ENCODE data around the gene PEMT. TPM values are rescaled to one million over a fixed set of nuclear protein-coding genes. Genes with fewer than 3 reads are reported as not detected.

Gene PEMT
- total RNA-seq, 2 donors from 2014 or later: 38.3 to 52.7 TPM

DNA sequence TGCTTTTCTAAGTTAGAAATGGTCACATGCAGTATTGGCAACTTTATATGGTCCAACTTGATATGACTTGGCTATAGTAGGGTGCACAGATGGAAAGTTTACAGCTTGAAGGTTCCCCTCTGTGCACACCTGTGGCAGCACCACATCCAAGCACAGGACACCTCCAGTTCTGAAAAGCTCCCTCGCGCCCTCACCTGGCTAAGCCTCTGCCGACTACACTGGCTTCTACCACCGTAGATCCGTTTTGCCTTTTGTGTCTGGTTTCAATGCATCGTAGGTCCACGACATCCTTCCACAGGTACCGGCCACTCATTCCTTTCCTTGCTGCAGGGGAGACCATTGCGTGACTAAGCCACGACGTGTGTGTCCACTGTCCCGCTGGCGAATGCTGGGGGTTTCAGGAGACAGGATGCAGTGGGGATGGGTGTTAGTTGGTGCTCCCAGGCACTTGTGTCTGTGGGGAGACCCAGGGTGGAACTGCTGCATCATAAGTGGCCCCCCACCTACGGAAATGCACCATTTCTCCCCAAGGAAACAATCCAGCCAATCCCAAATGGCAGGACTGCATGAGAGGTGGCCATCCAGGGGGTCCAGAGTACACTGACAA, 90.4 kb downstream of the PEMT start:
- peaks cover 8% of the 10 kb centered on the region for H3K27me3 Mint-ChIP-seq (ENCODE audit: insufficient read depth)
- DNase-seq: peak; percentile 92

DNA sequence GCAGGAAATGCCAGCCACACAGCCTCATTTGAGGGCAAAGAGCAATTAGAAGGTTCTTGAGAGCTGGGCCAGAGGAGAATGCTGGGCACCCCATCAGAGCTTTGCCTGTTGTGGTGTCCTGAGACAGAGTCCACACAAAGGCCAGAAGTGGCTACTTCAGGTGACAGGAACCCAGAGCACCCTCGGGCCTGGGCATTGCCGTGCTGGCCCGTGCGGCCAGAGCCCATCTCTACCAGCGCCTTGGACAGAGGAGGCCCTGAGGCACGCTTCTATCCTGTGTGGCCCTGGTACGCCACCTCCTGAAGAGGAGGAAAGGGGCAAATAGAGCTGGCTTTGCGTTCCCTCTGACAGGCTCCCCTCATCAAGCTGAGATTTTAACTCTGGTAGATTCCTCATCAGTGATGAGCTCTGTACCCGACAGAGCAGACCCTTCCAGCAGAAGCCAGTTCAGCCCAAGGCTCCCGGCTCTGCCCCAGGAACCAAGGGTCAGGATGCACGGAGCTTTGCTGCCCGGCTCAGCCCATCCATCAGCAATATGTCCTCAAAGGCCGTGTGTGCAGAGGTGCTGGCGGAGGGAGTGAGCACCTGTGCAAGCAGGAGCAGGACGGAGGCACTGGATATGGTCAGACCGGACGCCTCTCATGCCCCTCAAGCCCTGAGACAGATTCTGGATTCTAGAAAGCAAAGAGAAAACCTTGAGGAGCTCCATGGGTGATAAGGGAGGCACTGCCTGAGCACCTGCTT, 91.9 kb downstream of the PEMT start:
- no peaks in the 10 kb centered on the region for H3K9me3 ChIP-seq (ENCODE audit: control insufficient read depth, low read length)
- Mint-ChIP-seq H3K4me3 (no peak overlapping the region), H3K9me3 (no peaks in the 10 kb centered on the region), H3K36me3 (ENCODE audit: low read depth) (no peaks in the 10 kb centered on the region), H3K27me3 (ENCODE audit: insufficient read depth) (peaks cover 23% of the 10 kb centered on the region), H3K27ac (no peak overlapping the region), H3K4me1 (peaks cover 5% of the 10 kb centered on the region)
- peaks cover 16% of the 10 kb centered on the region for H3K27me3 ChIP-seq (ENCODE audit: control insufficient read depth, insufficient read depth, low read length, poor library complexity, severe bottlenecking)
- no peak for DNase-seq
- no peak overlapping the region for H3K9ac ChIP-seq (ENCODE audit: extremely low read depth, low read length, poor library complexity, severe bottlenecking)
- TF ChIP-seq, protein P1, sequence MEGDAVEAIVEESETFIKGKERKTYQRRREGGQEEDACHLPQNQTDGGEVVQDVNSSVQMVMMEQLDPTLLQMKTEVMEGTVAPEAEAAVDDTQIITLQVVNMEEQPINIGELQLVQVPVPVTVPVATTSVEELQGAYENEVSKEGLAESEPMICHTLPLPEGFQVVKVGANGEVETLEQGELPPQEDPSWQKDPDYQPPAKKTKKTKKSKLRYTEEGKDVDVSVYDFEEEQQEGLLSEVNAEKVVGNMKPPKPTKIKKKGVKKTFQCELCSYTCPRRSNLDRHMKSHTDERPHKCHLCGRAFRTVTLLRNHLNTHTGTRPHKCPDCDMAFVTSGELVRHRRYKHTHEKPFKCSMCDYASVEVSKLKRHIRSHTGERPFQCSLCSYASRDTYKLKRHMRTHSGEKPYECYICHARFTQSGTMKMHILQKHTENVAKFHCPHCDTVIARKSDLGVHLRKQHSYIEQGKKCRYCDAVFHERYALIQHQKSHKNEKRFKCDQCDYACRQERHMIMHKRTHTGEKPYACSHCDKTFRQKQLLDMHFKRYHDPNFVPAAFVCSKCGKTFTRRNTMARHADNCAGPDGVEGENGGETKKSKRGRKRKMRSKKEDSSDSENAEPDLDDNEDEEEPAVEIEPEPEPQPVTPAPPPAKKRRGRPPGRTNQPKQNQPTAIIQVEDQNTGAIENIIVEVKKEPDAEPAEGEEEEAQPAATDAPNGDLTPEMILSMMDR (conservative IDR thresholded peaks at IDR 0.05): no peak
- H3K4me3 ChIP-seq (ENCODE audit: low read length): no peak overlapping the region
- H3K27ac ChIP-seq (ENCODE audit: low read depth, low read length): no peak overlapping the region
- 85 to 87% methylated on average over 10 to 17 of the region's 17 CpGs for WGBS, 2 experiments (ENCODE audit: insufficient coverage in 1 of 2, insufficient read length in 1 of 2)
- no peaks in the 10 kb centered on the region for H3K4me1 ChIP-seq (ENCODE audit: control insufficient read depth, insufficient read depth, low read length)
- no peaks in the 10 kb centered on the region for H3K36me3 ChIP-seq (ENCODE audit: control insufficient read depth, insufficient read depth, low read length)

More for the DNA sequence above, 90.4 kb downstream of the PEMT start:
- TF ChIP-seq, protein P1 (conservative IDR thresholded peaks at IDR 0.05): peak; percentile 76
- H3K27me3 ChIP-seq (ENCODE audit: control insufficient read depth, insufficient read depth, low read length, poor library complexity, severe bottlenecking): peaks cover under 1% of the 10 kb centered on the region
- Mint-ChIP-seq H3K27ac (no peak overlapping the region), H3K36me3 (ENCODE audit: low read depth) (no peaks in the 10 kb centered on the region), H3K4me3 (no peak overlapping the region), H3K4me1 (no peaks in the 10 kb centered on the region), H3K9me3 (no peaks in the 10 kb centered on the region)
- H3K36me3 ChIP-seq (ENCODE audit: control insufficient read depth, insufficient read depth, low read length): no peaks in the 10 kb centered on the region
- 66 to 69% methylated on average over 13 to 14 of the region's 14 CpGs for WGBS, 2 experiments (ENCODE audit: insufficient coverage in 1 of 2, insufficient read length in 1 of 2)
- H3K9ac ChIP-seq (ENCODE audit: extremely low read depth, low read length, poor library complexity, severe bottlenecking): no peak overlapping the region
- no peak overlapping the region for H3K4me3 ChIP-seq (ENCODE audit: low read length)
- H3K27ac ChIP-seq (ENCODE audit: low read depth, low read length): no peak overlapping the region
- H3K9me3 ChIP-seq (ENCODE audit: control insufficient read depth, low read length): no peaks in the 10 kb centered on the region
- no peaks in the 10 kb centered on the region for H3K4me1 ChIP-seq (ENCODE audit: control insufficient read depth, insufficient read depth, low read length)

GRCh38 chr17:17498606-17499301, 92.8 kb downstream of the PEMT start:
- Histone ChIP-seq H3K4me3 (ENCODE audit: low read length) (no peak overlapping the region), H3K9ac (ENCODE audit: extremely low read depth, low read length, poor library complexity, severe bottlenecking) (no peak overlapping the region), H3K4me1 (ENCODE audit: control insufficient read depth, insufficient read depth, low read length) (no peaks in the 10 kb centered on the region), H3K36me3 (ENCODE audit: control insufficient read depth, insufficient read depth, low read length) (no peaks in the 10 kb centered on the region), H3K27me3 (ENCODE audit: control insufficient read depth, insufficient read depth, low read length, poor library complexity, severe bottlenecking) (peaks cover 19% of the 10 kb centered on the region), H3K27ac (ENCODE audit: low read depth, low read length) (no peak overlapping the region), H3K9me3 (ENCODE audit: control insufficient read depth, low read length) (no peaks in the 10 kb centered on the region)
- Mint-ChIP-seq H3K27ac (no peak overlapping the region), H3K4me3 (no peak overlapping the region), H3K4me1 (peaks cover 11% of the 10 kb centered on the region), H3K9me3 (no peaks in the 10 kb centered on the region), H3K36me3 (ENCODE audit: low read depth) (no peaks in the 10 kb centered on the region), H3K27me3 (ENCODE audit: insufficient read depth) (peaks cover 25% of the 10 kb centered on the region)
- no peak for DNase-seq
- WGBS, 2 experiments (ENCODE audit: insufficient coverage in 1 of 2, insufficient read length in 1 of 2): 90 to 95% methylated on average over 13 to 16 of the region's 16 CpGs
- TF ChIP-seq, protein P1 (conservative IDR thresholded peaks at IDR 0.05): no peak
